ENCODE results near the gene EP400. TPM values are rescaled to one million over a fixed set of nuclear protein-coding genes. Genes with fewer than 3 reads are reported as not detected.
"Not testable (repeated sequence)": the region's sequence is repeated elsewhere in the genome, so short reads cannot be mapped to it uniquely, and the experiment has no call there.

EP400 gene
- total RNA-seq, 1 donor from 2014 or later = 14.8 TPM

GRCh38 chr12:131980263-131980662 is 30.5 kb downstream of the EP400 start:
- intact Hi-C loops (cut with micrococcal nuclease) = no loop called here

GRCh38 chr12:131981388-131981787 is 31.6 kb downstream of the EP400 start:
- no peak for DNase-seq
- intact Hi-C loops (cut with micrococcal nuclease) = no loop called here
- no peak for ATAC-seq

More at GRCh38 chr12:131980263-131980662, 30.5 kb downstream of the EP400 start:
- DNase-seq (no peak), ATAC-seq (no peak)

- intact Hi-C loops (cut with micrococcal nuclease) = no loop called here
- ATAC-seq = no peak
- DNase-seq = no peak
These were observed 32.3 kb downstream of the EP400 start for GRCh38 chr12:131982041-131982440.

GRCh38 chr12:131983026-131983425 is 33.3 kb downstream of the EP400 start:
- ATAC-seq = no peak
- no peak for DNase-seq
- intact Hi-C loops (cut with micrococcal nuclease) = no loop called here

- no peak for DNase-seq
- ATAC-seq = no peak
- intact Hi-C loops (cut with micrococcal nuclease) = no loop called here
These were observed 33.8 kb downstream of the EP400 start for GRCh38 chr12:131983554-131983953.

- no peak for ATAC-seq
- intact Hi-C loops (cut with micrococcal nuclease) = no loop called here
These were observed 34.6 kb downstream of the EP400 start for GRCh38 chr12:131984334-131984733.

GRCh38 chr12:131985510-131985875 is 35.8 kb downstream of the EP400 start:
- DNase-seq; ATAC-seq; intact Hi-C loops (cut with micrococcal nuclease): not testable (repeated sequence)

More at GRCh38 chr12:131984334-131984733, 34.6 kb downstream of the EP400 start:
- DNase-seq = no peak

GRCh38 chr12:131986361-131986760 is 36.6 kb downstream of the EP400 start:
- ATAC-seq (no peak), DNase-seq (no peak)
- intact Hi-C loops (cut with micrococcal nuclease) = no loop called here

- intact Hi-C loops (cut with micrococcal nuclease) = no loop called here
- no peak for ATAC-seq
- no peak for DNase-seq
These were observed 37.2 kb downstream of the EP400 start for GRCh38 chr12:131986910-131987309.

GRCh38 chr12:131987552-131987951 is 37.8 kb downstream of the EP400 start:
- no peak for ATAC-seq
- no peak for DNase-seq
- intact Hi-C loops (cut with micrococcal nuclease) = no loop called here

- intact Hi-C loops (cut with micrococcal nuclease) = no loop called here
- no peak for DNase-seq
- peak; percentile 74 for ATAC-seq
These were observed 38.5 kb downstream of the EP400 start for GRCh38 chr12:131988054-131988796.

GRCh38 chr12:131989021-131989420 is 39.3 kb downstream of the EP400 start:
- intact Hi-C loops (cut with micrococcal nuclease) = no loop called here
- DNase-seq (no peak), ATAC-seq (no peak)

- DNase-seq = no peak
- ATAC-seq = no peak
- intact Hi-C loops (cut with micrococcal nuclease) = no loop called here
These were observed 40.6 kb downstream of the EP400 start for GRCh38 chr12:131990066-131990979.

- intact Hi-C loops (cut with micrococcal nuclease) = no loop called here
- ATAC-seq (no peak), DNase-seq (no peak)
These were observed 41.2 kb downstream of the EP400 start for GRCh38 chr12:131990980-131991305.

- ATAC-seq (no peak), DNase-seq (no peak)
- intact Hi-C loops (cut with micrococcal nuclease) = no loop called here
These were observed 42.2 kb downstream of the EP400 start for GRCh38 chr12:131991816-131992430.

GRCh38 chr12:131994589-131994988 is 44.8 kb downstream of the EP400 start:
- ATAC-seq (no peak), DNase-seq (no peak)
- intact Hi-C loops (cut with micrococcal nuclease) = no loop called here

- intact Hi-C loops (cut with micrococcal nuclease) = no loop called here
- ATAC-seq (no peak), DNase-seq (no peak)
These were observed 50.6 kb downstream of the EP400 start for GRCh38 chr12:132000286-132000872.

- ATAC-seq = no peak
- no peak for DNase-seq
- intact Hi-C loops (cut with micrococcal nuclease) = no loop called here
These were observed 54.1 kb downstream of the EP400 start for GRCh38 chr12:132003846-132004245.

GRCh38 chr12:132004946-132005345 is 55.2 kb downstream of the EP400 start:
- ATAC-seq (no peak), DNase-seq (no peak)
- intact Hi-C loops (cut with micrococcal nuclease) = no loop called here

Measured in left ventricle myocardium superior (tissue), 1 donor.